Activated naive CD8-positive, alpha-beta T cell treated with anti-CD3 and anti-CD28 coated beads for 36 hours (primary cell): ENCODE results near the gene CD22. TPM values are rescaled to one million over a fixed set of nuclear protein-coding genes. Genes with fewer than 3 reads are reported as not detected.

Experiments
- DNase-seq: peaks from one replicate; pipeline ENCODE4 v3.0.0; 2021
- H3K27ac Mint-ChIP-seq: one replicate; pipeline ENCODE4 v1.8.0; 2022; ENCODE audit warnings: mild to moderate bottlenecking, moderate library complexity, mixed read lengths
- H3K27me3 Mint-ChIP-seq: one replicate; pipeline ENCODE4 v1.8.0; 2022; ENCODE audit warnings: mild to moderate bottlenecking, mixed read lengths
- H3K36me3 Mint-ChIP-seq: one replicate; pipeline ENCODE4 v1.8.0; 2021; ENCODE audit warnings: mild to moderate bottlenecking, mixed read lengths
- H3K4me1 Mint-ChIP-seq: one replicate; pipeline ENCODE4 v1.8.0; 2021; ENCODE audit warnings: mixed read lengths
- H3K4me3 Mint-ChIP-seq: one replicate; pipeline ENCODE4 v1.8.0; 2022; ENCODE audit warnings: mild to moderate bottlenecking, moderate library complexity, mixed read lengths
- H3K9me3 Mint-ChIP-seq: one replicate; pipeline ENCODE4 v1.8.0; 2022; ENCODE audit warnings: mixed read lengths
- total RNA-seq, 2 experiments: library from RNA; stranded (reverse); gene quantifications; one replicate each; pipeline ENCODE4 v1.2.3, GENCODE V29; 2021

CD22 gene
- total RNA-seq, 2 experiments from 2014 or later = 3.0 to 3.2 TPM

- Mint-ChIP-seq H3K27me3 (peaks cover 13% of the 10 kb centered on the region), H3K4me1 (no peaks in the 10 kb centered on the region), H3K4me3 (no peak overlapping the region), H3K9me3 (peaks cover 3% of the 10 kb centered on the region), H3K36me3 (peaks cover 3% of the 10 kb centered on the region), H3K27ac (no peak overlapping the region)
- no peak for DNase-seq
Observed at GRCh38 chr19:35383536-35383935, 54.5 kb downstream of the CD22 start.

- Mint-ChIP-seq H3K27me3 (peaks cover 8% of the 10 kb centered on the region), H3K27ac (no peak overlapping the region)
Observed at GRCh38 chr19:35388277-35389054, 59.5 kb downstream of the CD22 start.

GRCh38 chr19:35389192-35389861, 60.3 kb downstream of the CD22 start:
- no peak for DNase-seq
- no peaks in the 10 kb centered on the region for H3K4me1 Mint-ChIP-seq
- peaks cover 3% of the 10 kb centered on the region for H3K27me3 Mint-ChIP-seq
- peaks cover 3% of the 10 kb centered on the region for H3K9me3 Mint-ChIP-seq
- peaks cover 3% of the 10 kb centered on the region for H3K36me3 Mint-ChIP-seq
- H3K27ac Mint-ChIP-seq = no peak overlapping the region
- H3K4me3 Mint-ChIP-seq = no peak overlapping the region

More at GRCh38 chr19:35388277-35389054, 59.5 kb downstream of the CD22 start:
- no peak for DNase-seq
- Mint-ChIP-seq H3K36me3 (peaks cover 3% of the 10 kb centered on the region), H3K4me3 (no peak overlapping the region), H3K4me1 (no peaks in the 10 kb centered on the region), H3K9me3 (peaks cover 3% of the 10 kb centered on the region)

GRCh38 chr19:35392742-35393715, 64.0 kb downstream of the CD22 start:
- Mint-ChIP-seq H3K4me3 (no peak overlapping the region), H3K36me3 (no peaks in the 10 kb centered on the region)

GRCh38 chr19:35395382-35396199, 66.6 kb downstream of the CD22 start:
- Mint-ChIP-seq H3K36me3 (no peaks in the 10 kb centered on the region), H3K9me3 (no peaks in the 10 kb centered on the region), H3K4me1 (no peaks in the 10 kb centered on the region), H3K27ac (no peak overlapping the region), H3K27me3 (no peaks in the 10 kb centered on the region), H3K4me3 (no peak overlapping the region)
- no peak for DNase-seq

More at GRCh38 chr19:35392742-35393715, 64.0 kb downstream of the CD22 start:
- Mint-ChIP-seq H3K9me3 (no peaks in the 10 kb centered on the region), H3K27ac (no peak overlapping the region), H3K4me1 (no peaks in the 10 kb centered on the region), H3K27me3 (no peaks in the 10 kb centered on the region)
- DNase-seq = no peak

- Mint-ChIP-seq H3K4me1 (no peaks in the 10 kb centered on the region), H3K9me3 (no peaks in the 10 kb centered on the region), H3K27ac (no peak overlapping the region), H3K27me3 (no peaks in the 10 kb centered on the region), H3K36me3 (no peaks in the 10 kb centered on the region), H3K4me3 (no peak overlapping the region)
- DNase-seq = no peak
Observed at GRCh38 chr19:35396240-35396885, 67.4 kb downstream of the CD22 start.

Other genes starting within 250 kb of the CD22 start
- not detected for gene FXYD3, start 213.4 kb upstream of the CD22 start, total RNA-seq
- gene LGI4, start 194.1 kb upstream of the CD22 start, total RNA-seq = not detected
- gene FXYD1, start 190.4 kb upstream of the CD22 start, total RNA-seq = 1 to 10 TPM; 1.1 TPM
- gene FXYD7, start 185.9 kb upstream of the CD22 start, total RNA-seq = under 1 TPM; 0.54 to 0.62 TPM
- gene FXYD5, start 174.5 kb upstream of the CD22 start, total RNA-seq = 100 to 1,000 TPM; 272 to 275 TPM
- gene FAM187B, start 100.4 kb upstream of the CD22 start, total RNA-seq = not detected
- gene LSR, start 80.2 kb upstream of the CD22 start, total RNA-seq = 10 to 100 TPM; 40.6 to 43.9 TPM
- gene USF2, start 60.2 kb upstream of the CD22 start, total RNA-seq = 100 to 1,000 TPM; 105 to 109 TPM
- gene HAMP, start 46.7 kb upstream of the CD22 start, total RNA-seq = under 1 TPM; 0.32 to 0.37 TPM
- under 1 TPM; 0.20 to 0.29 TPM for gene MAG, start 37.0 kb upstream of the CD22 start, total RNA-seq
- under 1 TPM in 1 of 2 experiments, not detected in 1; 0.08 TPM for gene FFAR1, start 18.7 kb downstream of the CD22 start, total RNA-seq
- gene FFAR3, start 29.3 kb downstream of the CD22 start, total RNA-seq = 1 to 10 TPM; 1.2 to 1.3 TPM
- under 1 TPM in 1 of 2 experiments, not detected in 1; 0.16 TPM for gene GPR42, start 41.9 kb downstream of the CD22 start, total RNA-seq
- not detected for gene FFAR2, start 119.1 kb downstream of the CD22 start, total RNA-seq
- not detected for gene KRTDAP, start 161.3 kb downstream of the CD22 start, total RNA-seq
- 1 to 10 TPM; 1.4 to 1.5 TPM for gene DMKN, start 184.5 kb downstream of the CD22 start, total RNA-seq
- not detected for gene SBSN, start 199.1 kb downstream of the CD22 start, total RNA-seq
- gene GAPDHS, start 204.3 kb downstream of the CD22 start, total RNA-seq = not detected
- gene TMEM147, start 216.4 kb downstream of the CD22 start, total RNA-seq = 10 to 100 TPM; 74.4 to 81.6 TPM
- not detected for gene ATP4A, start 234.5 kb downstream of the CD22 start, total RNA-seq